Activated CD8-positive, alpha-beta T cell treated with anti-CD3 and anti-CD28 coated beads, Interleukin-2, amount 10 ng/mL, durations not matched to agents 7 days and 5 days (primary cell): ENCODE data around the gene ARHGAP1. TPM values are rescaled to one million over a fixed set of nuclear protein-coding genes. Genes with fewer than 3 reads are reported as not detected.

Experiments used
- ATAC-seq: fragments of 150-1000 bp; cut with Tn5 transposase; one replicate; pipeline ENCODE4 v1.10.0; 2021; ENCODE audit warnings: moderate library complexity
- CTCF ChIA-PET: fragments of 350-600 bp; sonication (Branson Sonifier 250); formaldehyde crosslinking; loops from one replicate; lab custom pipeline; 2021; ENCODE audit warnings: antibody characterized with exemption; lab: Charles Lee
- POLR2A ChIA-PET: fragments of 350-600 bp; sonication (Branson Sonifier 250); formaldehyde crosslinking; loops from one replicate; lab custom pipeline; 2021; ENCODE audit warnings: antibody characterized with exemption; lab: Charles Lee
- DNase-seq: peaks from one replicate; pipeline ENCODE4 v3.0.0-alpha.2; 2020
- H3K27ac Mint-ChIP-seq: one replicate; pipeline ENCODE4 v1.8.0; 2021; ENCODE audit warnings: mild to moderate bottlenecking, mixed read lengths
- H3K27me3 Mint-ChIP-seq: one replicate; pipeline ENCODE4 v1.8.0; 2021; ENCODE audit warnings: low read depth, mixed read lengths
- H3K36me3 Mint-ChIP-seq: one replicate; pipeline ENCODE4 v1.8.0; 2021; ENCODE audit warnings: low read depth, mixed read lengths
- H3K4me1 Mint-ChIP-seq: one replicate; pipeline ENCODE4 v1.8.0; 2021; ENCODE audit warnings: low read depth, mixed read lengths
- H3K4me3 Mint-ChIP-seq: one replicate; pipeline ENCODE4 v1.8.0; 2021; ENCODE audit warnings: mild to moderate bottlenecking, mixed read lengths
- H3K9me3 Mint-ChIP-seq: one replicate; pipeline ENCODE4 v1.8.0; 2022; ENCODE audit warnings: mixed read lengths; ENCODE audit not compliant: insufficient read depth
- total RNA-seq, 2 experiments: library from RNA; stranded (reverse); gene quantifications; one replicate each; pipeline ENCODE4 v1.2.3, GENCODE V29; 2021

Gene ARHGAP1
- total RNA-seq, 2 experiments from 2014 or later: 69.1 to 71.3 TPM

GRCh38 chr11:46666516-46666915 lies 33.9 kb downstream of the ARHGAP1 start:
- ATAC-seq (no peak), DNase-seq (no peak)
- no peak overlapping the region for H3K27ac Mint-ChIP-seq
- POLR2A ChIA-PET: no interaction called here
- no peaks in the 10 kb centered on the region for H3K27me3 Mint-ChIP-seq
- CTCF ChIA-PET: interaction anchor here (0.5 kb wide), 1 partner anchor 557 kb away, joined by 3 read pairs; no protein-coding TSS in a partner anchor
- no peaks in the 10 kb centered on the region for H3K9me3 Mint-ChIP-seq
- no peak overlapping the region for H3K4me3 Mint-ChIP-seq
- H3K36me3 Mint-ChIP-seq: peaks cover 57% of the 10 kb centered on the region
- H3K4me1 Mint-ChIP-seq: peaks cover 27% of the 10 kb centered on the region

GRCh38 chr11:46665356-46665755 lies 35.1 kb downstream of the ARHGAP1 start:
- ATAC-seq (no peak), DNase-seq (no peak)
- Mint-ChIP-seq H3K27ac (no peak overlapping the region), H3K4me1 (peaks cover 16% of the 10 kb centered on the region), H3K9me3 (no peaks in the 10 kb centered on the region), H3K27me3 (no peaks in the 10 kb centered on the region), H3K4me3 (no peak overlapping the region), H3K36me3 (peaks cover 52% of the 10 kb centered on the region)
- ChIA-PET CTCF (no interaction called here), POLR2A (no interaction called here)

DNA sequence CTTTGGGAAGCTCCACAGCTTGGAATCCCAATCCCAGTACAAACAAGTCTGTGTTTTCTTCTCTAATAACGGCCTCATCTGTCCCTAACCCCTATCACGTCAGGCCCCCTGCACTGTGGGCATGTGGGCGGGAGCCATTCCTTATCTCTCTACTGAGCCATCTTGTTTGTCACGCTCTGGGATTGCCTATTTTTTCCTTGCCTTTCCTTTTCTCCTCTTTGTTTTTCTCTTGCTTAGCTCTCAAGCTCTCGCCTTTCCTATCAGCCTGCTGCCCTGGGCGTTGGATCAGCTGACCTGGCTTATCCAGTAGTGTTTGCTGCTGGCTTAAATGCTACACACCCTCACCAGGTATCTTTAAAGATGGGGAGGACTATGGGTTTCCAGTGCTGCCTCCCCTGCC lies 35.8 kb downstream of the ARHGAP1 start:
- peaks cover 54% of the 10 kb centered on the region for H3K36me3 Mint-ChIP-seq
- ChIA-PET POLR2A (no interaction called here), CTCF (no interaction called here)
- no peaks in the 10 kb centered on the region for H3K27me3 Mint-ChIP-seq
- H3K4me3 Mint-ChIP-seq: no peak overlapping the region
- ATAC-seq (no peak), DNase-seq (no peak)
- H3K9me3 Mint-ChIP-seq: no peaks in the 10 kb centered on the region
- peaks cover 12% of the 10 kb centered on the region for H3K4me1 Mint-ChIP-seq
- H3K27ac Mint-ChIP-seq: no peak overlapping the region

- DNase-seq: no peak
- POLR2A ChIA-PET: interaction anchor here (0.6 kb wide), 1 partner anchor 20 kb away, joined by 3 read pairs; no protein-coding TSS in a partner anchor
- Mint-ChIP-seq H3K27me3 (no peaks in the 10 kb centered on the region), H3K4me3 (no peak overlapping the region), H3K27ac (peak overlapping the region; percentile 60), H3K9me3 (no peaks in the 10 kb centered on the region), H3K4me1 (peaks cover 7% of the 10 kb centered on the region), H3K36me3 (peaks cover 53% of the 10 kb centered on the region)
- ATAC-seq: no peak
- CTCF ChIA-PET: no interaction called here
Measured at GRCh38 chr11:46663277-46663940, 37.0 kb downstream of the ARHGAP1 start.

DNA sequence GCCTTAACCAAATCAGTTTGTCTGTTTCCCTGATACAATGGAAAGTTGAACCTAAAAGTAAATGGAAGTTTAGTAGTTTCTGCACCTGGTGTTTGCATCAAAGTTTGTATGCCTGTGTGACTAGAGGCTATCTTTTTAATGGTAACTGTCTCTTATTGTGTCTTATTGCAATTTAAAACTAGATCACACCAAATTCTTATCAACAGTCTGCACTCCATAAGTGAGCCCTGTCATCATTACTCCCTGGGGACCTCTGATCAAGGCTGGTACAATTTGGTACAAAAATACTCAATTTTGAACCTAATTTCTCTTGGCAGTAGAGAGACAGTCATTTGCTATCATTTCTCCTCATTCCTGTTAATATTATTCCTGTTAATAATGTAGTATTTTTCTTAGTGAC lies 38.1 kb downstream of the ARHGAP1 start:
- Mint-ChIP-seq H3K4me1 (peaks cover 7% of the 10 kb centered on the region), H3K9me3 (no peaks in the 10 kb centered on the region), H3K27me3 (no peaks in the 10 kb centered on the region), H3K27ac (no peak overlapping the region), H3K36me3 (peaks cover 53% of the 10 kb centered on the region), H3K4me3 (no peak overlapping the region)
- ATAC-seq: no peak
- CTCF ChIA-PET: no interaction called here
- DNase-seq: no peak
- POLR2A ChIA-PET: no interaction called here

GRCh38 chr11:46661836-46662235 lies 38.6 kb downstream of the ARHGAP1 start:
- CTCF ChIA-PET: no interaction called here
- H3K36me3 Mint-ChIP-seq: peaks cover 54% of the 10 kb centered on the region

GRCh38 chr11:46659908-46660307 lies 40.5 kb downstream of the ARHGAP1 start:
- H3K4me3 Mint-ChIP-seq: no peak overlapping the region
- H3K9me3 Mint-ChIP-seq: no peaks in the 10 kb centered on the region
- POLR2A ChIA-PET: interaction anchor here (1.0 kb wide), 1 partner anchor 23 kb away, joined by 3 read pairs; no protein-coding TSS in a partner anchor
- H3K4me1 Mint-ChIP-seq: peaks cover 7% of the 10 kb centered on the region
- ATAC-seq: no peak
- no peaks in the 10 kb centered on the region for H3K27me3 Mint-ChIP-seq
- DNase-seq: no peak
- CTCF ChIA-PET: interaction anchor here (1.1 kb wide), 1 partner anchor 17 kb away, joined by 4 read pairs; no protein-coding TSS in a partner anchor
- H3K27ac Mint-ChIP-seq: no peak overlapping the region
- peaks cover 50% of the 10 kb centered on the region for H3K36me3 Mint-ChIP-seq

More at GRCh38 chr11:46661836-46662235, 38.6 kb downstream of the ARHGAP1 start:
- Mint-ChIP-seq H3K27me3 (no peaks in the 10 kb centered on the region), H3K4me1 (peaks cover 7% of the 10 kb centered on the region), H3K27ac (no peak overlapping the region), H3K4me3 (no peak overlapping the region), H3K9me3 (no peaks in the 10 kb centered on the region)
- DNase-seq (no peak), ATAC-seq (no peak)
- POLR2A ChIA-PET: no interaction called here

GRCh38 chr11:46658259-46658658 lies 42.2 kb downstream of the ARHGAP1 start:
- H3K9me3 Mint-ChIP-seq: no peaks in the 10 kb centered on the region
- H3K27ac Mint-ChIP-seq: no peak overlapping the region
- H3K4me1 Mint-ChIP-seq: peaks cover 2% of the 10 kb centered on the region
- H3K4me3 Mint-ChIP-seq: no peak overlapping the region
- no peaks in the 10 kb centered on the region for H3K27me3 Mint-ChIP-seq
- CTCF ChIA-PET: interaction anchor here (0.7 to 1.1 kb wide), 2 partner anchors 9 to 17 kb away, joined by 3 read pairs; no protein-coding TSS in a partner anchor
- peaks cover 39% of the 10 kb centered on the region for H3K36me3 Mint-ChIP-seq
- DNase-seq (no peak), ATAC-seq (no peak)
- POLR2A ChIA-PET: interaction anchor here (0.7 to 1.0 kb wide), 2 partner anchors 13 to 39 kb away, joined by 3 read pairs; no protein-coding TSS in a partner anchor

DNA sequence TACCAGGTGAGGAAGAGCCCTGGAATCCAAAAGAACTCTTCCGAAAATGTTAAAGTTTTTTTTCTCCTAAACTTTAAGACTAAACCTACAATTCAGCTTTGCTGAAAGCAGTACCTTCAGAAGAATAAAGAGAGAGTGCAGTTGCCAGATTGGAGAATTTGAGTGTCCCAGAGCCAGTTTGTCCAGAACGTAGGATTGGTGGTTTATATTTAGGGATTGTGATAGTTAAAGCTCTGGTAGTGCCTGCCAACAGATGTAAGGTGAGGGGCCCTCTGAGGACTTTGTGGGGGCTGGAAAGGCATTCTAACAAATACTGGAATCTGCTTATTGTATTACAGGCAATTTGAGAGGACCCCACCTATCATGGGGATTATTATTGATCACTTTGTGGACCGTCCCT lies 43.2 kb downstream of the ARHGAP1 start:
- H3K9me3 Mint-ChIP-seq: no peaks in the 10 kb centered on the region

DNA sequence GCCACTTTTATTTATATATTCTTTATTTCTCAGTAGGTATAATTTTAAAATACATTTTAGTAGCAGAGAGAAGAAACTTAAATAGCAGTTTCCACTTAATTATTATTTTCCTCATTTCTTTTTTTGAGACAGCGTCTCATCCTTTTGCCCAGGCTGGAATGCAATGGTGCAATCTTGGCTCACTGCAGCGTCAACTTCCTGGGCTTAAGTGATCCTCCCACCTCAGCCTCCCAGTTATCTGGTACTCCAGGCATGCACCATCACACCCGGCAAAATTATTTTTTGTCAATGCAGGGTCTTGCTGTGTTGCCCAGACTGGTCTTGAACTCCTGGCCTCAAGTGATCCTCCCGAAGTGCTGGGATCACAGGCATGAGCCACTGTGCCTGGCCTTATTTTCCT lies 44.8 kb downstream of the ARHGAP1 start:
- ATAC-seq (no peak), DNase-seq (no peak)
- H3K4me3 Mint-ChIP-seq: no peak overlapping the region
- H3K9me3 Mint-ChIP-seq: no peaks in the 10 kb centered on the region
- POLR2A ChIA-PET: no interaction called here
- CTCF ChIA-PET: no interaction called here
- H3K27me3 Mint-ChIP-seq: no peaks in the 10 kb centered on the region
- no peak overlapping the region for H3K27ac Mint-ChIP-seq
- peaks cover 36% of the 10 kb centered on the region for H3K36me3 Mint-ChIP-seq
- peaks cover 1% of the 10 kb centered on the region for H3K4me1 Mint-ChIP-seq

More for the DNA sequence above, 43.2 kb downstream of the ARHGAP1 start:
- ChIA-PET POLR2A (no interaction called here), CTCF (no interaction called here)
- DNase-seq: no peak
- H3K36me3 Mint-ChIP-seq: peaks cover 32% of the 10 kb centered on the region
- no peak overlapping the region for H3K4me3 Mint-ChIP-seq
- no peak for ATAC-seq
- no peak overlapping the region for H3K27ac Mint-ChIP-seq
- no peaks in the 10 kb centered on the region for H3K27me3 Mint-ChIP-seq
- peaks cover 1% of the 10 kb centered on the region for H3K4me1 Mint-ChIP-seq

GRCh38 chr11:46649180-46649738 lies 51.2 kb downstream of the ARHGAP1 start:
- H3K27ac Mint-ChIP-seq: no peak overlapping the region
- H3K4me3 Mint-ChIP-seq: no peak overlapping the region
- no peak for ATAC-seq
- ChIA-PET CTCF (interaction anchor here (0.8 to 1.1 kb wide), 2 partner anchors 9 to 32 kb away, joined by 3 read pairs; partner anchors contain the start of genes ATG13 and HARBI1), POLR2A (no interaction called here)
- H3K36me3 Mint-ChIP-seq: peaks cover 29% of the 10 kb centered on the region
- H3K27me3 Mint-ChIP-seq: no peaks in the 10 kb centered on the region
- no peaks in the 10 kb centered on the region for H3K4me1 Mint-ChIP-seq
- no peak for DNase-seq
- H3K9me3 Mint-ChIP-seq: no peaks in the 10 kb centered on the region

GRCh38 chr11:46643986-46644385 lies 56.4 kb downstream of the ARHGAP1 start:
- H3K9me3 Mint-ChIP-seq: peaks cover 5% of the 10 kb centered on the region
- no peak for ATAC-seq
- H3K36me3 Mint-ChIP-seq: peaks cover 39% of the 10 kb centered on the region
- H3K4me3 Mint-ChIP-seq: no peak overlapping the region
- peaks cover 25% of the 10 kb centered on the region for H3K4me1 Mint-ChIP-seq
- CTCF ChIA-PET: interaction anchor here (2.3 kb wide), 1 partner anchor 26 kb away, joined by 7 read pairs; the partner anchor contains the start of gene ATG13
- POLR2A ChIA-PET: interaction anchor here (0.6 to 0.9 kb wide), 2 partner anchors 20 to 290 kb away, joined by 3 read pairs; no protein-coding TSS in a partner anchor
- DNase-seq: no peak
- H3K27ac Mint-ChIP-seq: no peak overlapping the region
- H3K27me3 Mint-ChIP-seq: no peaks in the 10 kb centered on the region
